ENCODE measurements around the gene TAF11L13.
"Not testable (repeated sequence)": the region's sequence is repeated elsewhere in the genome, so short reads cannot be mapped to it uniquely, and the experiment has no call there.

TAF11L13 gene

GRCh38 chr5:17631788-17632187 lies at the start of gene TAF11L13:
TSS of gene TAF11L13 (plus strand) at chr5:17632088.
- not testable (repeated sequence) for DNase-seq (ENCODE audit: low read depth); H3K4me3 ChIP-seq (ENCODE audit: low read depth, low read length)

DNA sequence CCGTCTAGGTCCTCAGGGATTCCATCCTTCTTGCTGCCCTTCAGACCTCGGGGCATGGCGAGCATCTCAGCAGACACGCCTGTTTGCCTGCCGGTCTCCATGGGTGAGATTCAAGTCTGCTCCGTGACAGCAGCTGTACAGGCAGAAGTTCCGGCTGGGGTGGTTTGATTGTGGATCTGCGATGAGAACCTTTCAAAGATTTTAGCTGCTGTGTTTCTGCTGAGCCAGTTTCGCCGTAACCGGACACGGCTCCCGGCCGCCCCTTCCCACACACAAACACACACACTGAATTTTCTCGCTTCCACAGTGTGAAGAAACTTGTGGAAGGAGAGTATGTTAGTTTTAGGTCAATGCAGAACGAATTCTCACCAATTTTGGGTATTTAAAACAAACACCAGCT lies 46.2 kb upstream of the TAF11L13 start, which contains the start of gene TAF11L7:
TAF11L7 (minus strand) TSS at position 101 of the 400 bp plus-strand sequence.
- not testable (repeated sequence) for H3K4me3 ChIP-seq (ENCODE audit: low read depth, low read length); DNase-seq (ENCODE audit: low read depth)

- H3K4me3 ChIP-seq (ENCODE audit: low read depth, low read length); DNase-seq (ENCODE audit: low read depth): not testable (repeated sequence)
Observed at GRCh38 chr5:17590860-17591259, 41.0 kb upstream of the TAF11L13 start, which contains the start of gene TAF11L8. TSS of gene TAF11L8 (minus strand) at chr5:17590960.

- DNase-seq (ENCODE audit: low read depth); H3K4me3 ChIP-seq (ENCODE audit: low read depth, low read length): not testable (repeated sequence)
Observed at GRCh38 chr5:17594255-17594654, 37.6 kb upstream of the TAF11L13 start, which contains the start of gene TAF11L9. TSS of gene TAF11L9 (minus strand) at chr5:17594394.

DNA sequence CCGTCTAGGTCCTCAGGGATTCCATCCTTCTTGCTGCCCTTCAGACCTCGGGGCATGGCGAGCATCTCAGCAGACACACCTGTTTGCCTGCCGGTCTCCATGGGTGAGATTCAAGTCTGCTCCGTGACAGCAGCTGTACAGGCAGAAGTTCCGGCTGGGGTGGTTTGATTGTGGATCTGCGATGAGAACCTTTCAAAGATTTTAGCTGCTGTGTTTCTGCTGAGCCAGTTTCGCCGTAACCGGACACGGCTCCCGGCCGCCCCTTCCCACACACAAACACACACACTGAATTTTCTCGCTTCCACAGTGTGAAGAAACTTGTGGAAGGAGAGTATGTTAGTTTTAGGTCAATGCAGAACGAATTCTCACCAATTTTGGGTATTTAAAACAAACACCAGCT lies 34.2 kb upstream of the TAF11L13 start, which contains the start of gene TAF11L10:
TAF11L10 (minus strand) TSS at position 101 of the 400 bp plus-strand sequence.
- not testable (repeated sequence) for DNase-seq (ENCODE audit: low read depth); H3K4me3 ChIP-seq (ENCODE audit: low read depth, low read length)

DNA sequence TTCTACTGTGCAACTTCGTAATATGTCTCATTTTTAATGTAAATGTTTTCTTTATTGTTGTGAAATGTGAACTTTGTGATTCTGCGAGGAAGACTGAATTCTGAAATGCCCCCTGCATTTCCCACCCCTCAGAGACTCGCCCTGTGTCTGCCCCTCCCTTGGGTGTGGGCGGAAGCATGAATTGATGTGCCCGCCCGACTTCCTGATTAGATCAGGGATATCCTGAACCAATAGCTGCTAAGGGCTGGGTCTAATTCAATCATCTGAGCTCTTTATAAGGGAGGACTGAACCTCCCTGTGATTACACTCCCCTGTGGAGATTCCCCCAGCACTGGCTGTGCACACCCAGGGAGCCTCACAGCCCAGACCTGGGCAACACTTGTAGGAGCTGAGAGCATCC lies 28.0 kb upstream of the TAF11L13 start, which contains the start of gene TAF11L11:
TAF11L11 (plus strand) TSS at position 304 of the 400 bp plus-strand sequence.
- not testable (repeated sequence) for H3K4me3 ChIP-seq (ENCODE audit: low read depth, low read length); DNase-seq (ENCODE audit: low read depth)

- no peak overlapping the region for H3K4me3 ChIP-seq (ENCODE audit: low read depth, low read length)
- TF ChIP-seq CTCF (IDR thresholded peaks at IDR 0.05; ENCODE audit: low read depth, low read length, missing control alignments): no peak
- no peak for DNase-seq (ENCODE audit: low read depth)
Observed at GRCh38 chr5:17604951-17605350, 26.9 kb upstream of the TAF11L13 start.

DNA sequence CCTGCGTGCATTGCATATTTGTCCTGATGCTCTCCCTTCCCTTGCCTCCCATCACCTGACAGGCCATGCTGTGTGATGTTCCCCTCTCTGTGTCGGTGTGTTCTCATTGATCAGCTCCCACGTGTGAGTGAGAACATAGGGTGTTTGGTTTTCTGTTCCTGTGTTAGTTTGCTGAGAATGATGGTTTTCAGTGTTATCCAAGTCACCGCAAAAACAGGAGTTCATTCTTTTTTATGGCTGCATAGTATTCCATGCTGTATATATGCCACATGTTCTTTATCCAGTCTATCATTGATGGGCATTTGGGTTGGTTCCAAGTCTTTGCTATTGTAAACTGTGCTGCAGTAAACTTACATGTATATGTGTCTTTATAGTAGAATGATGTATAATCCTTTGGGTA lies 24.4 kb upstream of the TAF11L13 start:
- not testable (repeated sequence) for DNase-seq (ENCODE audit: low read depth); H3K4me3 ChIP-seq (ENCODE audit: low read depth, low read length)

DNA sequence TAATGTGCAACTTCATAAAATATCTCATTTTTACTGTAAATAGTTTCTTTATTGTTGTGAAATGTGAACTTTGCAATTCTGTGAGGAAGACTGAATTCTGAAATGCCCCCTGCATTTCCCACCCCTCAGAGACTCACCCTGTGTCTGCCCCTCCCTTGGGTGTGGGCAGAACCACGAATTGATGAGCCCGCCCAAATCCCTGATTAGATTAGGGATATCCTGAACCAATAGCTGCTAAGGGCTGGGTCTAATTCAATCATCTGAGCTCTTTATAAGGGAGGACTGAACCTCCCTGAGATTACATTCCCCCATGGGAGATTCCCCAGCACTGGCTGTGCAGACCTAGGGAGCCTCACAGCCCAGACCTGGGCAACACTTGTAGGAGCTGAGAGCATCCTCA lies 21.8 kb upstream of the TAF11L13 start, which contains the start of gene TAF11L12:
TAF11L12 (plus strand) TSS at position 301 of the 400 bp plus-strand sequence.
- H3K4me3 ChIP-seq (ENCODE audit: low read depth, low read length); DNase-seq (ENCODE audit: low read depth): not testable (repeated sequence)

GRCh38 chr5:17614872-17615605 lies 16.8 kb upstream of the TAF11L13 start:
- DNase-seq (ENCODE audit: low read depth): no peak
- no peak for TF ChIP-seq CTCF (IDR thresholded peaks at IDR 0.05; ENCODE audit: low read depth, low read length, missing control alignments)
- H3K4me3 ChIP-seq (ENCODE audit: low read depth, low read length): no peak overlapping the region

DNA sequence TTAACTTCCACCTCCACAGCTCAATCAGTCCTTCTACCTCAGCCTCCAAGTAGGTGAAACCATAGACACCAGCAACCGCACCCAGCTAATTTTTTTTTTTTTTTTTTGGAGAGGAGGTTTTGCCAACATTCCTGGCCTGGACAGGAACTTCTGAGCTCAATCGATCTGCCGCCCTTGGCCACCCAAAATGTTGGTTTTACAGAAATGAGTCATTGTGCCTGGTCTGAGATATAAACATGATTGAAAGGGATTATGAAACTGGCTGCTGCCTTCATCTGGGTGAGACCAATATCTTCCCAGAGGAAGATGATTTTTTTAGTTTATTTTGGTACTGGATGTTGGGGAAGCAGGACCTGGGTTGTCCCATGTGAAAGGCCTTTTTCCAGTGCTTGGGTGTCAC lies 12.5 kb upstream of the TAF11L13 start:
- H3K4me3 ChIP-seq (ENCODE audit: low read depth, low read length): no peak overlapping the region
- no peak for TF ChIP-seq CTCF (IDR thresholded peaks at IDR 0.05; ENCODE audit: low read depth, low read length, missing control alignments)
- DNase-seq (ENCODE audit: low read depth): no peak
